SK-N-SH treated with all-trans-retinoic acid at 6 μM for 48 hours (cell line): ENCODE results near the gene SEPTIN5.
"Not testable (repeated sequence)": the region's sequence is repeated elsewhere in the genome, so short reads cannot be mapped to it uniquely, and the experiment has no call there.

Experiments
- ATAC-seq: fragments of 200-7000 bp; cut with Tn5 transposase; 3 replicates; pipeline ENCODE4 v1.9.1; 2020; ENCODE audit warnings: mild to moderate bottlenecking, moderate library complexity
- BACH2 ChIP-seq: fragments of 250-450 bp; sonication (Bioruptor Pico); IDR thresholded peaks from 2 replicates; pipeline ENCODE4 v1.9.0; 2021; ENCODE audit warnings: mild to moderate bottlenecking, borderline replicate concordance
- CREB5 ChIP-seq: fragments of 250-450 bp; sonication (Bioruptor Pico); IDR thresholded peaks from 2 replicates; pipeline ENCODE4 v1.5.1; 2020; ENCODE audit warnings: low read depth, mild to moderate bottlenecking, moderate library complexity
- CSRNP3 ChIP-seq: fragments of 250-450 bp; sonication (Bioruptor Pico); IDR thresholded peaks from 2 replicates; pipeline ENCODE4 v1.5.1; 2021; ENCODE audit warnings: mild to moderate bottlenecking, moderate library complexity
- ESRRG ChIP-seq: fragments of 250-450 bp; sonication (Bioruptor Pico); IDR thresholded peaks from 2 replicates; pipeline ENCODE4 v1.6.1; 2021; ENCODE audit warnings: mild to moderate bottlenecking
- GLIS3 ChIP-seq: fragments of 250-450 bp; sonication (Bioruptor Pico); IDR thresholded peaks from 2 replicates; pipeline ENCODE4 v1.5.0; 2020; ENCODE audit warnings: mild to moderate bottlenecking, moderate library complexity
- ISL1 ChIP-seq: fragments of 250-450 bp; sonication (Bioruptor Pico); IDR thresholded peaks from 2 replicates; pipeline ENCODE4 v2.1.2; 2022; ENCODE audit warnings: mild to moderate bottlenecking, moderate library complexity
- OSR1 ChIP-seq: fragments of 250-450 bp; sonication (Bioruptor Pico); IDR thresholded peaks from 2 replicates; pipeline ENCODE4 v1.8.0; 2022; ENCODE audit warnings: moderate library complexity, mild to moderate bottlenecking, inconsistent platforms
- POU6F1 ChIP-seq: fragments of 250-450 bp; sonication (Bioruptor Pico); IDR thresholded peaks from 2 replicates; pipeline ENCODE4 v1.8.0; 2021; ENCODE audit warnings: low read depth, mild to moderate bottlenecking, moderate library complexity, borderline replicate concordance
- PPARA ChIP-seq: fragments of 250-450 bp; sonication (Bioruptor Pico); IDR thresholded peaks from 2 replicates; pipeline ENCODE4 v1.5.0; 2020; ENCODE audit warnings: mild to moderate bottlenecking, borderline replicate concordance
- RARB ChIP-seq: fragments of 250-450 bp; sonication (Bioruptor Pico); IDR thresholded peaks from 2 replicates; pipeline ENCODE4 v1.8.0; 2021; ENCODE audit warnings: mild to moderate bottlenecking, moderate library complexity
- TCF4 ChIP-seq: fragments of 250-450 bp; sonication (Bioruptor Pico); IDR thresholded peaks from 2 replicates; pipeline ENCODE4 v1.8.0; 2021; ENCODE audit warnings: mild to moderate bottlenecking, moderate library complexity, borderline replicate concordance
- TOX ChIP-seq: fragments of 250-450 bp; sonication (Bioruptor Pico); IDR thresholded peaks from 2 replicates; pipeline ENCODE4 v1.8.0; 2021; ENCODE audit warnings: mild to moderate bottlenecking, moderate library complexity, borderline replicate concordance
- TSHZ2 ChIP-seq: fragments of 250-450 bp; sonication (Bioruptor Pico); IDR thresholded peaks from 2 replicates; pipeline ENCODE4 v1.5.0; 2020; ENCODE audit warnings: mild to moderate bottlenecking, moderate library complexity
- ZC3H10 ChIP-seq: fragments of 250-450 bp; sonication (Bioruptor Pico); IDR thresholded peaks from 2 replicates; pipeline ENCODE4 v1.5.1; 2021; ENCODE audit warnings: mild to moderate bottlenecking, moderate library complexity
- ZFP3 ChIP-seq: fragments of 250-450 bp; sonication (Bioruptor Pico); IDR thresholded peaks from 2 replicates; pipeline ENCODE4 v1.5.0; 2020; ENCODE audit warnings: mild to moderate bottlenecking, moderate library complexity
- ZNF70 ChIP-seq: fragments of 450-650 bp; formaldehyde crosslinking; IDR thresholded peaks from 2 replicates; pipeline ENCODE4 v1.5.0; 2020; ENCODE audit warnings: mild to moderate bottlenecking, moderate library complexity
- ZNF8 ChIP-seq: fragments of 450-650 bp; formaldehyde crosslinking; IDR thresholded peaks from 2 replicates; pipeline ENCODE4 v1.5.0; 2020; ENCODE audit warnings: mild to moderate bottlenecking, moderate library complexity

SEPTIN5 gene

GRCh38 chr22:19675428-19675827, 38.9 kb upstream of the SEPTIN5 start:
- TF ChIP-seq ZNF8 (CRISPR knock-in tag), result no peak
- no peak for TF ChIP-seq BACH2
- TF ChIP-seq CSRNP3 (CRISPR knock-in tag), result no peak
- TF ChIP-seq ZFP3 (CRISPR knock-in tag), result no peak
- no peak for TF ChIP-seq PPARA (CRISPR knock-in tag)
- no peak for ATAC-seq

GRCh38 chr22:19676437-19676836, 37.9 kb upstream of the SEPTIN5 start:
- ATAC-seq, result not testable (repeated sequence)

GRCh38 chr22:19678949-19679521, 35.3 kb upstream of the SEPTIN5 start:
- no peak for TF ChIP-seq CREB5
- no peak for TF ChIP-seq TOX
- TF ChIP-seq RARB (CRISPR knock-in tag), result no peak
- no peak for TF ChIP-seq PPARA (CRISPR knock-in tag)
- ATAC-seq, result no peak

- TF ChIP-seq CREB5 (no peak), POU6F1 (CRISPR knock-in tag) (no peak), ZNF70 (CRISPR knock-in tag) (no peak), BACH2 (no peak), ESRRG (CRISPR knock-in tag) (no peak), RARB (CRISPR knock-in tag) (no peak), TOX (no peak)
- ATAC-seq, result peak; percentile 76
These were observed 34.7 kb upstream of the SEPTIN5 start for GRCh38 chr22:19679522-19680101.

GRCh38 chr22:19680287-19680881, 33.9 kb upstream of the SEPTIN5 start:
- ATAC-seq, result no peak
- TF ChIP-seq TCF4 (CRISPR knock-in tag), result no peak
- no peak for TF ChIP-seq ZFP3 (CRISPR knock-in tag)
- TF ChIP-seq ISL1 (CRISPR knock-in tag), result no peak
- no peak for TF ChIP-seq RARB (CRISPR knock-in tag)

- no peak for ATAC-seq
- TF ChIP-seq ZC3H10 (CRISPR knock-in tag) (no peak), ISL1 (CRISPR knock-in tag) (no peak), OSR1 (CRISPR knock-in tag) (no peak), TSHZ2 (no peak), GLIS3 (no peak), ZNF8 (CRISPR knock-in tag) (no peak), POU6F1 (CRISPR knock-in tag) (no peak)
These were observed 33.1 kb upstream of the SEPTIN5 start for GRCh38 chr22:19680911-19681862.
